ENCODE measurements around the gene FBXW7.

DNA sequence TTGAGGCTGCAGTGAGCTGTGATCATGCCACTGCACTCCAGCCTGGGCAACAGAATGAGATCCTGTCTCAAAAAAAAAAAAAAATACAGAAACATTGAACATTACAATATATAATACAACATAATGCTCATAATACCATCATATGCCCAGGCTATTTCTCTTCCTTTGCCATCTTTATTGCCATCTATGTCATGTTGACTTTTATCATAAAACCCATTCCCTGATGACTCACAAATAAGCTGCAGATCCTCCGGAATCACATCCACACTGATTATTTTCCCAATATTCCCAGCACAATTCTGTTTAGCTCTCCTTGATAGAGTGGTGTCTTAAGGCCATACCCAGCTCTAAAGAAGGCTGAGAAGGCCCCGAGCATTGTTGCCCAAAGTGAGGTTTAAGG, 9.2 kb upstream of the FBXW7 start:
- TF ChIP-seq, protein P1, sequence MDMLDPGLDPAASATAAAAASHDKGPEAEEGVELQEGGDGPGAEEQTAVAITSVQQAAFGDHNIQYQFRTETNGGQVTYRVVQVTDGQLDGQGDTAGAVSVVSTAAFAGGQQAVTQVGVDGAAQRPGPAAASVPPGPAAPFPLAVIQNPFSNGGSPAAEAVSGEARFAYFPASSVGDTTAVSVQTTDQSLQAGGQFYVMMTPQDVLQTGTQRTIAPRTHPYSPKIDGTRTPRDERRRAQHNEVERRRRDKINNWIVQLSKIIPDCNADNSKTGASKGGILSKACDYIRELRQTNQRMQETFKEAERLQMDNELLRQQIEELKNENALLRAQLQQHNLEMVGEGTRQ (IDR thresholded peaks at IDR 0.05; ENCODE audit: low read length) = no peak
- TF ChIP-seq, protein P2, sequence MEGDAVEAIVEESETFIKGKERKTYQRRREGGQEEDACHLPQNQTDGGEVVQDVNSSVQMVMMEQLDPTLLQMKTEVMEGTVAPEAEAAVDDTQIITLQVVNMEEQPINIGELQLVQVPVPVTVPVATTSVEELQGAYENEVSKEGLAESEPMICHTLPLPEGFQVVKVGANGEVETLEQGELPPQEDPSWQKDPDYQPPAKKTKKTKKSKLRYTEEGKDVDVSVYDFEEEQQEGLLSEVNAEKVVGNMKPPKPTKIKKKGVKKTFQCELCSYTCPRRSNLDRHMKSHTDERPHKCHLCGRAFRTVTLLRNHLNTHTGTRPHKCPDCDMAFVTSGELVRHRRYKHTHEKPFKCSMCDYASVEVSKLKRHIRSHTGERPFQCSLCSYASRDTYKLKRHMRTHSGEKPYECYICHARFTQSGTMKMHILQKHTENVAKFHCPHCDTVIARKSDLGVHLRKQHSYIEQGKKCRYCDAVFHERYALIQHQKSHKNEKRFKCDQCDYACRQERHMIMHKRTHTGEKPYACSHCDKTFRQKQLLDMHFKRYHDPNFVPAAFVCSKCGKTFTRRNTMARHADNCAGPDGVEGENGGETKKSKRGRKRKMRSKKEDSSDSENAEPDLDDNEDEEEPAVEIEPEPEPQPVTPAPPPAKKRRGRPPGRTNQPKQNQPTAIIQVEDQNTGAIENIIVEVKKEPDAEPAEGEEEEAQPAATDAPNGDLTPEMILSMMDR (IDR thresholded peaks at IDR 0.05; ENCODE audit: control extremely low read depth in 1 of 3, insufficient read depth in 1 of 3, low read depth in 1 of 3, low read length in 3 of 3) = no peak
- TF ChIP-seq HDAC6 (IDR thresholded peaks at IDR 0.05; ENCODE audit: low read depth, low read length) (no peak), POLR2AphosphoS5 (IDR thresholded peaks at IDR 0.05; ENCODE audit: low read depth, low read length) (no peak), TCF12 (IDR thresholded peaks at IDR 0.05; ENCODE audit: low read depth, low read length) (no peak), SUZ12 (IDR thresholded peaks at IDR 0.05; ENCODE audit: low read length) (no peak), POLR2A (IDR thresholded peaks at IDR 0.05; ENCODE audit: control extremely low read depth in 1 of 2, low read depth in 2 of 2, low read length in 2 of 2) (no peak)
- TF ChIP-seq, protein P3, sequence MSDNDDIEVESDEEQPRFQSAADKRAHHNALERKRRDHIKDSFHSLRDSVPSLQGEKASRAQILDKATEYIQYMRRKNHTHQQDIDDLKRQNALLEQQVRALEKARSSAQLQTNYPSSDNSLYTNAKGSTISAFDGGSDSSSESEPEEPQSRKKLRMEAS (IDR thresholded peaks at IDR 0.05) = no peak
